HG02943 (cell line): Measurements from ENCODE around the gene ZNF420.
A peak's percentile ranks its signal among the peaks of the same experiment; 100 is the strongest.

Source experiments
- ATAC-seq: cut with Tn5 transposase; IDR thresholded peaks from one replicate; pipeline ENCODE4 v1.9.1; 2021; ENCODE audit warnings: mild to moderate bottlenecking, low read depth, moderate library complexity; ENCODE audit not compliant: unreplicated experiment

ZNF420 gene

DNA sequence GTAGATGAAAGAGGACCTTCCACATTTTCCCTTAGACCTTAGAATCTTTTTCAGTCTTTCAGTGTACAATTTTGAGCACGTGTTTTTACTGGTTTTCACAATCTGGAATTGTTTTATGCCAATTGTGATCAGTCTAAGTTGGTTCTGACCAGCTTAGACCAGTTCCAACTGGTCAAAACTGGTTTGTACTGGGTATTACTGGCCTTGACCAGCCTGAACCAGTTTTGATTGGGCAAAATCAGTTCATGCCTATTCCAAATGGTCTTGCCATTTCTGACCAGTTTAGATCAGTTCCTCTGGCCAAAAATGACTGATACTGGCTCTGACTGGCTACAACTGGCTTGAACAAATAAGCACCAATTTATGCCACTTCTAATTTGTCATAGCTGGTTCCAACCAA is 57.9 kb downstream of the ZNF420 start:
- ATAC-seq, result no peak

DNA sequence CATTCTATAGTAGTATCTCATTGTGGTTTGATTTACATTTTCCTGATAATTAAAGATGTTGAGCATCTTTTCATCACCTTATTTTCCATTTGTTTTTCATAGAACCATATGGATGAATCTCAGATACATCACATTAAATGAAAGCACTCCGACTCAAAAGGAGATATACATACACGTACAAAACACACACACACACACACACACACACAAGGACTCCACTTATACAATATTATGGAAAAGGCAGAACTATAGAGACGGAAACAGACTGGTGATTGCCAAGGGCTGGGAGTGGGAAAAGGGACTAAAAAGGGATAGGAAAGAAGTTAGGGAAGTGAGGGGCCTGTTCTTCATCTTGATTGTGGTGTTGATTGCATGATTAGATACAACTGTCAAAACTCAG is 70.0 kb downstream of the ZNF420 start:
- no peak for ATAC-seq

DNA sequence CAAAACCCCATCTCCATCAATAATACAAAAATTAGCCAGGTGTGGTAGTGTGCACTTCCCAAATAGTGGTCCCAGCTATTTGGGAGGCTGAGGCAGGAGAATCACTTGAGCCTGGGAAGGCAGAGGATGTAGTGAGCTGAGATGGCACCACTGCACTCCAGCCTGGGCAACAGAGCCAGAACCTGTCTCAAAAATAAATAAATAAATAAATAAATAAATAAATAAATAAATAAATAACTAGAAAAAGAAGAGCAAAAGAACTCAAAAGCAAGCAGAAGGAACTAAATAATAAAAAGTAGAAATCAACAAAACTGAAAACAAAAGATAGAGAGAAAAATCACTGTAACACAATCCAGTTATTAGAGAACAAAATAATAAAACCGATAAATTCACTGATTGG is 81.9 kb downstream of the ZNF420 start:
- ATAC-seq, result no peak

DNA sequence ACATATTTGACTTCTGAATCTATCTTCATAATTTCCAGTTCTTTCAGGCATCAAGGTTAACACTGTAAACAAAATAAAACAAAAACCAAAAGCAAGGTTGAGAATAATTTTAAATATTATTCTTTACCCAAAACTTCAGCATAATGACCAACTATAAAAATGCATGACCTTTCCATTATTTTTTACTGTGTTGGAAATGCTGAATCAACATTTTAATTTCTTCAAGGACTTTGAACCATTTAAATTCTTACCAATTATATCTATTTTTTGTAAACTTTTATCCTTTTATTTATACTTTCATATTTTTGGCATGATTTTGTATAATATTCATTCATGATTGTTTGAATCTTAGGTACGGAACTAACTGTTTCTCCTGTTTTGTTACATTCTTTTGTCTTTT is 87.4 kb downstream of the ZNF420 start:
- no peak for ATAC-seq

DNA sequence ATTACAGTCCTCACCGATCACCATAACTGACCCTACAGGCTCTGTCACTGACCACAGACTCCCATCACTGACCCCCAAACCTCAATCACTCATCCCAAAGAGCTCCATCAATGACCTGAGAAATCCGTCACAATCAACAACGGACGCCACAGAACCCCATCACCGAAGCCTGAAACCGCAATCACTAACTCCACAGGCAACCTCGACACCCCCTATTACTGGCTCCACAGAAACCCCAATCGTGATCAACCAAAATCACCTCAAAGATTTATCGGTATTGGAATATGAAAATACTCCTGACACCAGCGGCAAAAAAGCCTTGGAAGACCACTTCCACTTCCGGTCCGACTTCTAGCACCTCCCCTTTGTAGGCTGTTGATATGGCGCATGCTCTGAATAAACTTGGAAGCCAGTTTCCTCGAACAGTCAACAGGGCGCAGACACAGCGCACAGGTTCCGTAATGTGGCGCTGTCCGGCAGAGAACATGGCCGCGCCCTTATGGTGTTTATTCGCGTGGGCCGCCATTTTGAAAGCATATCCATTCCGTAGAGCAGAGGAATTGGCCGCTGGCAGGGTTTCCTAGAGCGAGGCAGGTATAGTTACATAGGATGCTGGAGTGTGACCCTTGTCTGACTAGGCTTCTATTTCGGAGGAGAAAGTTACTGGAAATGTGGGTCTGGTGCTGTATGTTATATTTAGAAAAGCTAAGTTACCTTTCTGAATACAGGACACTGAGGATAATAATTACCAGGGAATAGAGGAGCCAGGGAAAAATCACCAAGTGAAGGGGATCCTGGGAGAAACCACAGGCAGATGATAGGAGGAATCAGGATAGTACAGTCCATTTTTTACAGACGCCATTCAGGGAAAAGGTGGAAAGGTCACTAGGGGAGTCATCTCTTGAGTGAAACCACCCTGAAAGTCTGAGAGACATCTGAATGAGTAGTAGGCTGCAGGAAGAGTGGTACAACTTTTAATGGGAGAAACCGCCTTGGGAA is 94.4 kb downstream of the ZNF420 start, which contains the start of gene ZNF585A:
Gene ZNF585A (minus strand): TSS at position 328 of the 999 bp plus-strand sequence. CDS start 2,785 bp downstream, outside the sequence.
- ATAC-seq, result peak; percentile 89
